Glutamatergic neuron (in vitro differentiated cells): ENCODE results near the gene MAGEC1. TPM values are rescaled to one million over a fixed set of nuclear protein-coding genes. Genes with fewer than 3 reads are reported as not detected.
"Not testable (repeated sequence)": the region's sequence is repeated elsewhere in the genome, so short reads cannot be mapped to it uniquely, and the experiment has no call there.

Experiments used
- DNase-seq: peaks from one replicate; pipeline ENCODE4 v3.0.0; 2022
- H3K27ac Mint-ChIP-seq: one replicate; pipeline ENCODE4 v1.8.0; 2020; ENCODE audit warnings: mild to moderate bottlenecking, mixed read lengths, inconsistent platforms; ENCODE audit not compliant: unreplicated experiment
- H3K27me3 Mint-ChIP-seq: one replicate; pipeline ENCODE4 v1.8.0; 2020; ENCODE audit warnings: mild to moderate bottlenecking, moderate library complexity, mixed read lengths, inconsistent platforms; ENCODE audit not compliant: unreplicated experiment
- H3K36me3 Mint-ChIP-seq: one replicate; pipeline ENCODE4 v1.8.0; 2020; ENCODE audit warnings: mild to moderate bottlenecking, mixed read lengths, inconsistent platforms; ENCODE audit not compliant: unreplicated experiment
- H3K4me1 Mint-ChIP-seq: one replicate; pipeline ENCODE4 v1.8.0; 2020; ENCODE audit warnings: mild to moderate bottlenecking, low read depth, mixed read lengths, inconsistent platforms; ENCODE audit not compliant: unreplicated experiment
- H3K4me3 Mint-ChIP-seq: one replicate; pipeline ENCODE4 v1.8.0; 2020; ENCODE audit warnings: mild to moderate bottlenecking, mixed read lengths, inconsistent platforms; ENCODE audit not compliant: unreplicated experiment
- H3K9me3 Mint-ChIP-seq: one replicate; pipeline ENCODE4 v1.8.0; 2020; ENCODE audit warnings: mild to moderate bottlenecking, moderate library complexity, mixed read lengths, inconsistent platforms; ENCODE audit not compliant: unreplicated experiment
- long read RNA-seq: library from polyadenylated mRNA; unstranded; transcript quantifications from one replicate; pipeline ENCODE4 v2.0.0, GENCODE V29; 2020; ENCODE audit not compliant: unreplicated experiment
- total RNA-seq: library from RNA; stranded (reverse); fragmentation: NEBNext Ultra II Directional; extraction: Animal tissue kit (Norgen Biotek cat#: 25700); gene quantifications from one replicate; pipeline ENCODE4 v1.2.1, GENCODE V29; 2021; ENCODE audit not compliant: unreplicated experiment
- TF ChIP-seq, protein P1 (sequence below): fragments of 200-600 bp; sonication (generic); IDR thresholded peaks from one replicate; pipeline ENCODE4 v1.5.0; 2021; ENCODE audit not compliant: partially characterized antibody, unreplicated experiment

Gene MAGEC1
- total RNA-seq, result not detected
- long read RNA-seq, result 0 reads

DNA sequence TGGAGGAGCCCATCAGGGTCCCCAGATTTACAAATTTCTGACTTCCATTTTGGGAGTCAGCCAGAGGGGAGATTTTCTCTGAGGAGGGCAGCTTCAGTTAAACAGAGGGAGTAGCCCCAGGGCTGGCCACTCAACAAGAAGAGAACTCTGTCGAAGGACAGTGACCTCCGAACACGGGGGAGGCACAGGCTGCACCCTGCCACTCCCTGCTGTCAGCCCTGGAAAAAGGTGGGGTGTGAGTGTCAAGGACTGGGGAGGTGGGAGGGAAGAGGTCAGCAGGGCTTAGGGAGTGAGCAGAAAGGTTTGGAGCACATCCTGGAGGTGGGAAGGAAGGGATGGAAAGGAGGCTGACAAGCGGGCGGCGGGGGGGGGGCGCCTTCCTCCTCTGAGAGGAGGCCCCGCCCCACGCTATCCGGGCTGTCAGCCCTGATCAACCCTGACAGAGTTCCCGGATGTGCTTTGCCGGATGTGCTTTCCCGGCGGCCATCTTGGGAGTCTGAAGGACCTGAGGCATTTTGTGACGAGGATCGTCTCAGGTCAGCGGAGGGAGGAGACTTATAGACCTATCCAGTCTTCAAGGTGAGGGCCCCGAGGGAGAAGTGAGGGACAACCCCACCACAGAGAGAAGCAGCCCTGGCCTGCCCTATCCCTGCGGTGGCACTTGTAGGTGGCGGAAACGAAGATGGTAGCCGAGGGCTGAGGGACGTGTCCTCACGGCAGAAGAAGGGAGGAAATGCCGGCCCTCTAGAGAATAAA is at the start of gene MAGEC1:
TSS of gene MAGEC1 (plus strand) at position 495 of the 756 bp plus-strand sequence. CDS start 1,179 bp downstream, outside the sequence.
- H3K27ac Mint-ChIP-seq, result no peak within 1 kb of the TSS
- H3K27me3 Mint-ChIP-seq, result no peaks in the 10 kb centered on the region
- TF ChIP-seq, protein P1, sequence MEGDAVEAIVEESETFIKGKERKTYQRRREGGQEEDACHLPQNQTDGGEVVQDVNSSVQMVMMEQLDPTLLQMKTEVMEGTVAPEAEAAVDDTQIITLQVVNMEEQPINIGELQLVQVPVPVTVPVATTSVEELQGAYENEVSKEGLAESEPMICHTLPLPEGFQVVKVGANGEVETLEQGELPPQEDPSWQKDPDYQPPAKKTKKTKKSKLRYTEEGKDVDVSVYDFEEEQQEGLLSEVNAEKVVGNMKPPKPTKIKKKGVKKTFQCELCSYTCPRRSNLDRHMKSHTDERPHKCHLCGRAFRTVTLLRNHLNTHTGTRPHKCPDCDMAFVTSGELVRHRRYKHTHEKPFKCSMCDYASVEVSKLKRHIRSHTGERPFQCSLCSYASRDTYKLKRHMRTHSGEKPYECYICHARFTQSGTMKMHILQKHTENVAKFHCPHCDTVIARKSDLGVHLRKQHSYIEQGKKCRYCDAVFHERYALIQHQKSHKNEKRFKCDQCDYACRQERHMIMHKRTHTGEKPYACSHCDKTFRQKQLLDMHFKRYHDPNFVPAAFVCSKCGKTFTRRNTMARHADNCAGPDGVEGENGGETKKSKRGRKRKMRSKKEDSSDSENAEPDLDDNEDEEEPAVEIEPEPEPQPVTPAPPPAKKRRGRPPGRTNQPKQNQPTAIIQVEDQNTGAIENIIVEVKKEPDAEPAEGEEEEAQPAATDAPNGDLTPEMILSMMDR, result no peak
- H3K4me1 Mint-ChIP-seq, result no peaks in the 10 kb centered on the region
- no peak within 1 kb of the TSS for H3K4me3 Mint-ChIP-seq
- no peaks in the 10 kb centered on the region for H3K36me3 Mint-ChIP-seq
- DNase-seq, result no peak
- peaks cover 5% of the 10 kb centered on the region for H3K9me3 Mint-ChIP-seq

DNA sequence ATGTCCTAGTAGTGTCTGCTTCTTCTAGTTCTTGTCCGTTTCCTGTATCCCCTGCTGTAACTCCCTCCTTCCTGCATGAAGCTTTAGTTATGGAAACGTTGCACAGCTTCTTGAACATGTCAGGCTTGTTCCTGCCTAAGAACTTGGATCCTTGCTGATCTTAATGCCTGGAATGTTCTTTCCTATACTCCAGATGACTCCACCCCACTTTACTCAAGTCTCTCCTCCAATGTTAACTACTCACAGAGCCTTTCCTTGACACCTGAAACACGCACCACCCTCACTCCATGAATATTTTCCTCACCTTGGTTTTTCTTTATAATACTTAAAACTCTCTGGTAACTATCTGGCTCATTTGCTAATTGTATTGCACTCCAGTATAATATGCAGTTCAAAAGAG is 46.2 kb upstream of the MAGEC1 start:
- H3K27me3 Mint-ChIP-seq, result peaks cover 2% of the 10 kb centered on the region
- no peak overlapping the region for H3K27ac Mint-ChIP-seq
- no peaks in the 10 kb centered on the region for H3K9me3 Mint-ChIP-seq
- TF ChIP-seq, protein P1, result no peak
- no peaks in the 10 kb centered on the region for H3K36me3 Mint-ChIP-seq
- H3K4me3 Mint-ChIP-seq, result no peak overlapping the region
- no peak for DNase-seq
- H3K4me1 Mint-ChIP-seq, result no peaks in the 10 kb centered on the region

DNA sequence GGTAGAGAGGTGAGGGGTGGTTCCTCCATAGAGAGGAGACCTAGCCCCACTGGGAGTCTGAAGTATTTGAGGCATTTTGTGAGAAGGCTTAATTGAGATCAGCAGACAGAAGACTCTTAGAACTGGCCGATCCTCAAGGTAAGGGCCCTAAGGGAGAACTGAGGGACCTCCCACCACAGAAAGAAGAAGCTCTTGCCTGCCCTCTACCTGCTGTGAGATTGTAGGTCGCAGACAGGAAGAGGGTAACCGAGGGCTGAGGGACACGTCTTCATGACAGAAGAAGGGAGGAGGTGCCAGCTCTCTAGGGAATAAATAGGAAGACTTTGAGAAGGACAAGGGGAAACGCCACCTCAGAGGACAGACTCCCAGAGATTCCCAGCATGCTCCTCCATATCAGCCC is 24.1 kb upstream of the MAGEC1 start:
- Mint-ChIP-seq H3K9me3 (no peaks in the 10 kb centered on the region), H3K4me3 (no peak overlapping the region), H3K27ac (no peak overlapping the region), H3K36me3 (no peaks in the 10 kb centered on the region), H3K27me3 (no peaks in the 10 kb centered on the region), H3K4me1 (no peaks in the 10 kb centered on the region)
- TF ChIP-seq, protein P1, result no peak
- DNase-seq, result no peak

GRCh38 chrX:141888811-141889210 is 14.9 kb upstream of the MAGEC1 start:
- not testable (repeated sequence) for H3K9me3 Mint-ChIP-seq, H3K4me3 Mint-ChIP-seq

DNA sequence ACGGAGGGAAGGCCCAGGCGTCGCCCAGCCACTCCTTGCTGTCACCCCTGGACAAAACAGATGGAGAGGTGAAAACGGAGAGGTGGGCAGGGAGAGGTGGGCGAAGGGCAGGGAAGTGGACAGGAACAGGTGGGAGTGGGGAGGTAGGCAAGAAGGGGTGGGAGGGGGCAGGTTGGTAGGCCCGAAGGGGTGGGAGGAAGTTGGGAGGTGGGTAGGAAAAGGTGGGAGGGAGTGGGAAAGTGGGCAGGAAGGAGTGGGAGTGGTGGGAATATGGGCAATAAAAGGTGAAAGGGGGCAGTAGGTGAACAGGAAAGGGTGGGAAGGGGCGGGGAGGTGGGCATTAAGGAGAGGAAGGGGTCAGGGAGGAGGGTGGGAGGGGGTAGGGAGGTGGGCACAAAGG is 9.0 kb upstream of the MAGEC1 start:
- TF ChIP-seq, protein P1, result no peak
- Mint-ChIP-seq H3K9me3 (peaks cover 2% of the 10 kb centered on the region), H3K36me3 (no peaks in the 10 kb centered on the region), H3K4me3 (no peak overlapping the region), H3K27ac (no peak overlapping the region), H3K27me3 (peaks cover 2% of the 10 kb centered on the region), H3K4me1 (no peaks in the 10 kb centered on the region)
- DNase-seq, result no peak

More at GRCh38 chrX:141888811-141889210, 14.9 kb upstream of the MAGEC1 start:
- not testable (repeated sequence) for H3K4me1 Mint-ChIP-seq, DNase-seq, H3K36me3 Mint-ChIP-seq, H3K27ac Mint-ChIP-seq, H3K27me3 Mint-ChIP-seq
